ENCODE results near the gene GUCY2C.
"Not testable (repeated sequence)": the region's sequence is repeated elsewhere in the genome, so short reads cannot be mapped to it uniquely, and the experiment has no call there.

Gene GUCY2C

GRCh38 chr12:14695715-14696141 lies 671 bp downstream of the GUCY2C start:
- TF ChIP-seq, protein P1, sequence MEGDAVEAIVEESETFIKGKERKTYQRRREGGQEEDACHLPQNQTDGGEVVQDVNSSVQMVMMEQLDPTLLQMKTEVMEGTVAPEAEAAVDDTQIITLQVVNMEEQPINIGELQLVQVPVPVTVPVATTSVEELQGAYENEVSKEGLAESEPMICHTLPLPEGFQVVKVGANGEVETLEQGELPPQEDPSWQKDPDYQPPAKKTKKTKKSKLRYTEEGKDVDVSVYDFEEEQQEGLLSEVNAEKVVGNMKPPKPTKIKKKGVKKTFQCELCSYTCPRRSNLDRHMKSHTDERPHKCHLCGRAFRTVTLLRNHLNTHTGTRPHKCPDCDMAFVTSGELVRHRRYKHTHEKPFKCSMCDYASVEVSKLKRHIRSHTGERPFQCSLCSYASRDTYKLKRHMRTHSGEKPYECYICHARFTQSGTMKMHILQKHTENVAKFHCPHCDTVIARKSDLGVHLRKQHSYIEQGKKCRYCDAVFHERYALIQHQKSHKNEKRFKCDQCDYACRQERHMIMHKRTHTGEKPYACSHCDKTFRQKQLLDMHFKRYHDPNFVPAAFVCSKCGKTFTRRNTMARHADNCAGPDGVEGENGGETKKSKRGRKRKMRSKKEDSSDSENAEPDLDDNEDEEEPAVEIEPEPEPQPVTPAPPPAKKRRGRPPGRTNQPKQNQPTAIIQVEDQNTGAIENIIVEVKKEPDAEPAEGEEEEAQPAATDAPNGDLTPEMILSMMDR (IDR thresholded peaks at IDR 0.05; ENCODE audit: low read depth, low read length): no peak
- H3K4me3 ChIP-seq (ENCODE audit: low read depth, low read length): no peak overlapping the region

DNA sequence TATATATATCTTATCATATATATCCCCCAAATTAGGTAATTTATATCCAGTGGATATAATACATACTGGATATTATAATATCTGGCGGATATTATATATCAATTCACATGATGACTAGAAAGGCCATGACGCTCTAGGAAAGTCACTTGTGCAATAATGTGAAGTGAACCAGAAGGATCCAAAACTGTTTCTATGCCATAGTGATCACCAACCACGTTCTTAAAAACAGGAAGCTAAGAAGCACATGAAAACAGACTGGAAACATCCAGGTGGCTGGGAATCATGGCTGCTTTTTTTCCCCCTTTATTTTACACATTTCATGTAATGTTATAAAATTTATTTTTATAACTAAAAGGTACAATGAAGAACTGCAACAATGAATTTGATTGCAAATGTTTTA lies 1.4 kb downstream of the GUCY2C start:
- TF ChIP-seq, protein P1 (IDR thresholded peaks at IDR 0.05; ENCODE audit: low read depth, low read length): no peak
- H3K4me3 ChIP-seq (ENCODE audit: low read depth, low read length): no peak overlapping the region

DNA sequence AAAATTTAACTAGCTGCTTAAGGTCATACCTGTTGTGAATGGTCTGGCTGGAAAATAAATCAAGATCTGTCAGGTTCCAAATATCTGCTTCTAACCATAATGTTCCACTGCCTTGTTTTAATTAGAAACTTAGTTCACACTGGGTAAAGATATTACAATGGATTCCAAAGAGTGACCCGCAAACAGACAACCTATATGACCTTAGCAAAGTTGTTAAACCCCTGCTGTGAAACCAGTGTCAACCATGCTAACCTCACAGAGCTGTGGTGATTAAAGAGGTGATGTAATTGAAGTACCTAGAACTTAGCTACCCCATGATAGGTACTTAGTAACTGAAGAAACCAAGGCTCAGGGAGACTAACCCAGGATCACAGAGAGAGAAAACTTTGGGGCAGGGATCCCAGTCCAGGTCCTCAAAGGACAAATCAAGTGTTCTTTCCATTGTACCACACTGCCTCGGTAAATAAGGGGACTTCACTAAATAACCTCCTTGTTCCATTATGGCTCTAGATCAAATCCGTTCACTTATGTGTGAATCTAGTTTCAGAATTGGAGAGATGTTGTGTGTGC lies 2.2 kb downstream of the GUCY2C start:
- H3K4me3 ChIP-seq (ENCODE audit: low read depth, low read length): no peak overlapping the region
- TF ChIP-seq, protein P1 (IDR thresholded peaks at IDR 0.05; ENCODE audit: low read depth, low read length): no peak

- H3K4me3 ChIP-seq (ENCODE audit: low read depth, low read length): no peak overlapping the region
- TF ChIP-seq, protein P1 (IDR thresholded peaks at IDR 0.05; ENCODE audit: low read depth, low read length): no peak
Measured at GRCh38 chr12:14693116-14693515, 3.3 kb downstream of the GUCY2C start.

DNA sequence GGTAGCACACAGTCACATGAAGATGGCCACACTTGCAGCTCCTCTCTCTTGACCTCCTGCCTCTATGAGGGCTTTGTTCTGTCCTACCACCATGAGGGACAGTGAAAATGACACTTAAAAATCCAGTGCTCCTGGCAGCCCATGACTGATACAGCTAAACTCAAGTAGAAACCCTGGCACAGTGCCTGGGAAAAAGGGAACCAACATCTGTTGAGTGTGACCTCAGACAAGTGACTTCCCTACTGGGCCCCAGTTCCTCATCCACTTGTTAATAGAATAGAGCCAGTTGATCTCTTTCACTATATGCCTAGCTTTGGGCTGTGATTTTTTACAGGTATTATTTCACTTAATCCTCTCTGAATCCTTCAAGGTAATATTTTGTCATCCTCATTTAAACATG lies 4.8 kb downstream of the GUCY2C start:
- H3K4me3 ChIP-seq (ENCODE audit: low read depth, low read length): no peak overlapping the region

DNA sequence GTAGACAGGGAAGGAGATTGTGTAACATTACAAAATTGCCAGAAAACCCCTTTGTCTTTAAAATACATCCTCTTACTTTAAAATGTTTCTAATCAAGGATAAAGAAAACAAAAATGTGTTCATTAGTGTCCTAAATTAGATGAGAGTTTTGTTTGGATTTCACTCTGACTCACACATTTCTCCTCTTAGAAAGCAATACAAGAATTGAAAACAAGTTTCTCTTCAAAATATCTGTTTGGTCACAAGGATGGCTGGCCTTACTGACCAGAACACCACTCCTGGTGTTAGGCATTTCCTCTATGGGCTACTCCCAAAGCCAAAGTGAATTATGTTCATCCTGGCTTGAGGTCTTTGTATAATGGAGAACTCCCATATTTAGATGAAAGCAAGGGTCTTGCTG lies 6.4 kb downstream of the GUCY2C start:
- H3K4me3 ChIP-seq (ENCODE audit: low read depth, low read length): no peak overlapping the region
- TF ChIP-seq, protein P1 (IDR thresholded peaks at IDR 0.05; ENCODE audit: low read depth, low read length): no peak

More for the DNA sequence above, 4.8 kb downstream of the GUCY2C start:
- TF ChIP-seq, protein P1 (IDR thresholded peaks at IDR 0.05; ENCODE audit: low read depth, low read length): no peak

- TF ChIP-seq, protein P1 (IDR thresholded peaks at IDR 0.05; ENCODE audit: low read depth, low read length): no peak
- H3K4me3 ChIP-seq (ENCODE audit: low read depth, low read length): no peak overlapping the region
Measured at GRCh38 chr12:14689144-14689543, 7.3 kb downstream of the GUCY2C start.

DNA sequence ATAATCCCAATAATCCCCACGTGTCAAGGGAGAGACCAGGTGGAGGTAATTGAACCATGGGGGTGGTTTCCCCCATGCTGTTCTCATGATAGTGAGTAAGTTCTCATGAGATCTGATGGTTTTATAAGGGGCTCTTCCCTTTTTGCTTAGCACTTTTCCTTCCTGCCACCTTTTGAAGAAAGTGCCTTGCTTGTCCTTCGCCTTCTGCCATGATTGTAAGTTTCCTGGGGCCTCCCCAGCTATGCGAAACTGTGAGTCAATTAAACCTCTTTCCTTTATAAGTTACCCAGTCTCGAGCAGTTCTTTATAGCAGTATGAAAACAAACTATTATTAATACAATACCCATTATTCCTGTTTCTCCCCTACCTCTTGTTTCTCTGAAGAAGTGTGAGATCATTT lies 14.2 kb downstream of the GUCY2C start:
- H3K4me3 ChIP-seq (ENCODE audit: low read depth, low read length): not testable (repeated sequence)
